HG02678 (cell line): ENCODE data around the gene ZDHHC8.

ENCODE experiments used
- ATAC-seq: cut with Tn5 transposase; IDR thresholded peaks from one replicate; pipeline ENCODE4 v1.9.1; 2021; ENCODE audit warnings: mild to moderate bottlenecking, moderate library complexity; ENCODE audit not compliant: unreplicated experiment

The ZDHHC8 gene

GRCh38 chr22:20141186-20142077 lies 9.8 kb downstream of the ZDHHC8 start:
- no peak for ATAC-seq

DNA sequence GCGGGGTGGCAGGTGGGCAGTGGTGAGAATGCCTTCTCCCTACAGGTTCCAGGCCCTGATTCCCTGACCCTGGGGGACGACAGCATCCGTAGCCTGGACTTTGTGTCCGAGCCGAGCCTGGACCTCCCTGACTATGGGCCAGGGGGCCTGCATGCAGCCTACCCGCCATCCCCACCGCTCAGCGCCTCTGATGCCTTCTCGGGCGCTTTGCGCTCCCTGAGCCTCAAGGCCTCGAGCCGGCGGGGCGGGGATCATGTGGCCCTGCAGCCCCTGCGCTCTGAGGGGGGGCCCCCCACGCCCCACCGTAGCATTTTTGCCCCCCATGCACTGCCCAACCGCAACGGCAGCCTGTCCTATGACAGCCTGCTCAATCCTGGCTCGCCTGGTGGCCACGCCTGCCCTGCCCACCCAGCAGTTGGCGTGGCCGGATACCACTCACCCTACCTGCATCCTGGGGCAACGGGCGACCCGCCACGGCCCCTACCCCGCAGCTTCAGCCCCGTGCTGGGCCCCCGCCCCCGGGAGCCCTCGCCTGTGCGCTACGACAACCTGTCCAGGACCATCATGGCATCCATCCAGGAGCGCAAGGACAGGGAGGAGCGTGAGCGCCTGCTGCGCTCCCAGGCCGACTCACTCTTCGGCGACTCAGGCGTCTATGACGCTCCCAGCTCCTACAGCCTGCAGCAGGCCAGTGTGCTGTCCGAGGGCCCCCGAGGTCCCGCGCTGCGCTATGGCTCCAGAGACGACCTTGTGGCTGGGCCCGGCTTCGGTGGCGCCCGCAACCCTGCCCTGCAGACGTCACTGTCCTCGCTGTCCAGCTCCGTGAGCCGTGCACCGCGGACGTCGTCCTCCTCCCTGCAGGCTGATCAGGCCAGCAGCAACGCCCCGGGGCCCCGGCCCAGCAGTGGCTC lies 11.4 kb downstream of the ZDHHC8 start:
- no peak for ATAC-seq

- no peak for ATAC-seq
Measured at GRCh38 chr22:20143883-20144665, 12.5 kb downstream of the ZDHHC8 start.

GRCh38 chr22:20145206-20145831 lies 13.7 kb downstream of the ZDHHC8 start:
- no peak for ATAC-seq

- no peak for ATAC-seq
Measured at GRCh38 chr22:20145832-20146223, 14.2 kb downstream of the ZDHHC8 start.

GRCh38 chr22:20146777-20147176 lies 15.2 kb downstream of the ZDHHC8 start:
- peak; percentile 61 for ATAC-seq

- peak; percentile 12 for ATAC-seq
Measured at GRCh38 chr22:20147237-20147988, 15.8 kb downstream of the ZDHHC8 start.

DNA sequence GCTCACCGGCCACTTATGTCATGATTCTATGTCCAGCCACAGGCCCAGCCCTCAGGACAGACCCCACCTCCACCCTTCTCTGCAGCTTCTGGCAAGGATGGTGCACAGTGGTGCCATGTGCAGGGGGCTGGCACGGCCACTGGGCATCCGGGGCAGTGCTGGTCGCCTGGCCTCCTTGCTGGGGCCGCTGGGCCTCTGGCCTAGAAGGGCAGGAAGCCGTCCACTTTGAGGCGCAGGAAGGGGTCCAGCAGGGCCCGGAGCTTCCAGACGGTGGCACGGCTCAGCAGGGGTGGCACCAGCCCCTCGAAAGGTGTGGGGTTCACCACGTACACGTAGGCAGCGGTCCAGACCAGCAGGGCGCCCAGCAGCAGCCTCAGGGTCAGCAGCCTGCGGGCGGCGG lies 16.8 kb downstream of the ZDHHC8 start:
- ATAC-seq, result no peak

DNA sequence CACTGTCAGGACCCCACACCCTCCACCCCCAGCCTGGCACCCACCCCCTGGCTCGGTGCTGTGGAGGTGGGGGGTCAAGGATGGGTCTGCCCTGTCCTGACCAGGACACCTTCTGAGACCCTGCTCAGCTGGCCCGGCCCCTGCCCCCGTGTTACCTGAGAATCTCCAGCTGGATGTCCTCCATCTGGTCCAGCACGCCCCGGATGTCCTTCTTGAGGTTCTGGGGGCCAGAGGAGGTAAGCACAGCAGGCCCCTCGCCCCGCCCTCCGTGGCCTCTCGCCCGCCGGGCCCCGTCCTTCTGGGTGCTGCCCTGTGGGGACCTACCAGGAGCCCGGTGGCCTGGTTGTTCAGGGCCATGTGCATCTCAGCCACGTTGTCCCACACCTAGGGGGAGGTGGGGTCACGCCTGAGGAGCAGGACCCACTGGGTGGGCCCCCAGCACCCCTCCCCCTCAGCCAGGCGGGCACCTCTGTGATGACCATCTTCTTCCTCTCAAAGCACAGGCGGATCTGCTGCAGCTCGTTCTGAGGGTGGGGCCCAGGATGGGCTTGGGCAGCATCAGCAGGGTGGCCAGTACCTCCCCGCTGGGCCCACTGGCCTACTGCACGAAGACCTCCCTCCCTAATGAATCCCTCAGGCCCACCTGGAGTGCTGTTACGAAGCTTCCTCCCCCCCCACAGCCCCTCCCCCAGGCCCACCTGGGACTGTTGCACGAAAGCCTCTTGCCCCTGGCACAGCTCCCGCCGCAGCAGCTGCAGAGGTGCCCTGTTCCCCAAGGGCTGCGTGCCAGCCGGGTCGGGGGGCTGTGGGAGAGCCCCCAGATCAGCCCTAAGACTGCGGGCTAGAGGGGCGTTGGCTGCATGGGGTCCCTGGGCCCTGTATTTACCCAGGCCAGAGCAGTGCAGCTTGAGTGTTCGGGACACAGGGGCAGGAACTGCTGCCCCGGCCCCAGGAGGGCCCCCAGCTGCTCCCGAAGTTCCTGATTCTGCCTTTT lies 17.9 kb downstream of the ZDHHC8 start:
- ATAC-seq, result no peak

GRCh38 chr22:20150381-20151275 lies 19.0 kb downstream of the ZDHHC8 start, which contains the start of gene CCDC188:
Gene CCDC188, minus strand, starts transcription at chr22:20151055. Its CDS starts 69 bp downstream, at chr22:20150986.
- no peak for ATAC-seq

GRCh38 chr22:20151276-20151588 lies 19.6 kb downstream of the ZDHHC8 start:
- no peak for ATAC-seq

DNA sequence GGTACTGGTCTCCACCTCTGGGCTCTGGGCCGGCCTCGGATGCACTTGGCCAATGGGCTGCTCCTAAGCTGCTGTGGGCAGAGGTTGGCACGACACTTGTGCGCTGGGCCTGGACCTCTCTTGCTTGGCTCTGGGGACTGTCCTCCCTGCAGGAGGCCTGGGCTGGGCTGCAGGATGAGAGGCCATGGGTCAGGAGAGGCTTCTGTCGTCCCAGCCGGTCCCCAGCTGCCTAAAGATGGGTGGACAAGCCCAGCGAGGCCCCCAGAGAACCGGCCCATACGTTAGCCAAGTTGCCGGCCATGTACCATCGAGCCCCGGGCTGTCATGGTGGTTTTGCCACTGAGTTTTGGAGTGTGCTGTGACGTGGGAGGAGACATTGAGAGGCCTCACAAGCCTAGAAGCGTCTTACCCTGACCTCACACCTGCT lies 20.9 kb downstream of the ZDHHC8 start:
- ATAC-seq, result no peak

DNA sequence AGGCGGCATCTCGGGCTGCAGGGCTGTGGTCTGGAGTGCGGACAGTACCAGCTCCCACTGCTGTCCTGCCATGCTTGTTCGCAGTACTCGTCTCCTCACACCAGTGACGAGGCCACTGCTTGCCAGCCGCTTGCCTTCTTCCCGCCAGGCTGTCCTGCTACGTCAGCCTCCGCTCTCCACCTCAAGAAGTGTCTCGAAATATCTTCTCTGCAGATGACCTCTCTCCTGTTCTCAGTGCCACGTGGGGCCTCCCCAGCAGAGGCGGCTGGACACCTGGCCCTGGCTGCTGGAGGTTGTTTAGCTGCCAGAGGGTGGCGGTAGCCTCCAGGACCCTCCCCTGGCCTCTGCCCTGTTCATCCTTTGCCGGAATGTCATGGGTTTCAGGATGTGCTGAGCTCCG lies 22.3 kb downstream of the ZDHHC8 start:
- no peak for ATAC-seq

- no peak for ATAC-seq
Measured at GRCh38 chr22:20154602-20155187, 23.1 kb downstream of the ZDHHC8 start.

DNA sequence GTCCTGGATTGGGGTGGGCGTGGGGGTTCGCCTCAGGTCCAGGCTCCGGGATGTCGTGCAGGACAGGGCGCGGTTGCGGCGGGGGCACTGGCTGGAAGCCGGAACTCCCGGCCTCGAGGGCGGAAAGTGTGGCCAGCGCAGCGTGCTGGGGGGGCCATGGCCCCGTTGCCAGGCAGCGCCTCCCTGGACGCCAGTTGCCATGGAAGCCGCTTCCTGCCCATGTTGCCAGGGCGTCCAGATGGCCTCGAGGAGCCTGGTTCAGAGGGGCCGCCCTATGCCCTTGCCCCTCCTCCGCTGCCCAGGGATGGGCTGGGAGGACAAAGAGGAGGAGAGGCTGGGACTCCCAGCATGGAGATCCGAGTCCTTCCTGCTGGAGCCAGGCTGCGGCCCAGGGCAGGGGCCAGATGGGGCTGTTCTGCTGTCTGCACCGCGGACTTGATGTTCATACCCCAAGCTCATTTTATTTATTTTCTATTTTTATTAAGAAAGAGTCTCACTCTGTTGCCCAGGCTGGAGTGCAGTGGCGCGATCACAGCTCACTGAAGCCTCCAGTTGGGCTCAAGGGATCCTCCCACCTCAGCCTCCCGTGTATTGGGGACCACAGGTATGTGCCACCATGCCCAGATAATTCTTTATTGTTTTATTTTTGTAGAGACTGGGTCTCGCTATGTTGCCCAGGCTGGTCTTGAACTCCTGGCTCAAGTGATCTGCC lies 23.9 kb downstream of the ZDHHC8 start:
- ATAC-seq, result no peak

GRCh38 chr22:20156042-20156389 lies 24.4 kb downstream of the ZDHHC8 start:
- no peak for ATAC-seq
